Measurements from ENCODE around the gene PRKN.

The PRKN gene

GRCh38 chr6:161996783-161997182 lies 730.8 kb downstream of the PRKN start:
- H3K27ac ChIP-seq (ENCODE audit: extremely low read depth, low read depth, low read length) = no peak overlapping the region
- H3K4me3 ChIP-seq (ENCODE audit: low read depth, low read length) = no peak overlapping the region
- H3K4me1 ChIP-seq (ENCODE audit: control insufficient read depth, insufficient read depth, low read length) = no peaks in the 10 kb centered on the region
- POLR2A ChIA-PET = no interaction called here
- TF ChIP-seq SP7 (tag by site-specific recombination; IDR thresholded peaks at IDR 0.05) = no peak
- no peak for TF ChIP-seq ZBTB48 (tag by site-specific recombination; IDR thresholded peaks at IDR 0.05)
- no peak for TF ChIP-seq ZNF660 (tag by site-specific recombination; IDR thresholded peaks at IDR 0.05)
- TF ChIP-seq ZNF549 (tag by site-specific recombination; IDR thresholded peaks at IDR 0.05) = no peak
- TF ChIP-seq PRDM1 (tag by site-specific recombination; IDR thresholded peaks at IDR 0.05) = no peak
- no peak for TF ChIP-seq ZNF555 (tag by site-specific recombination; conservative IDR thresholded peaks at IDR 0.05)
- TF ChIP-seq HOXC10 (CRISPR knock-in tag; IDR thresholded peaks at IDR 0.05) = no peak
- no peak for TF ChIP-seq PRDM6 (tag by site-specific recombination; IDR thresholded peaks at IDR 0.05)
- no peak for TF ChIP-seq SALL2 (tag by site-specific recombination; IDR thresholded peaks at IDR 0.05; ENCODE audit: borderline replicate concordance)
- TF ChIP-seq KLF10 (tag by site-specific recombination; IDR thresholded peaks at IDR 0.05) = no peak
- no peak for TF ChIP-seq ZNF354C (tag by site-specific recombination; IDR thresholded peaks at IDR 0.05; ENCODE audit: borderline replicate concordance, low read depth)
- no peak for TF ChIP-seq ZBTB1 (tag by site-specific recombination; IDR thresholded peaks at IDR 0.05)
- no peak for TF ChIP-seq ZBTB11 (tag by site-specific recombination; conservative IDR thresholded peaks at IDR 0.05; ENCODE audit: low read depth)
- no peaks in the 10 kb centered on the region for H3K9me3 ChIP-seq (ENCODE audit: control insufficient read depth, insufficient read depth, low read depth, low read length)
- no peaks in the 10 kb centered on the region for H3K36me3 ChIP-seq (ENCODE audit: control insufficient read depth in 2 of 2, insufficient read depth in 1 of 2, low read length in 2 of 2)
- CTCF ChIA-PET = no interaction called here

GRCh38 chr6:161985876-161986423 lies 741.6 kb downstream of the PRKN start:
- CTCF ChIA-PET = interaction anchor here (0.7 to 1.8 kb wide), 4 partner anchors 236 to 567 kb away, joined by 3 to 11 read pairs (median 4); no protein-coding TSS in a partner anchor
- Histone ChIP-seq H3K36me3 (ENCODE audit: control insufficient read depth in 2 of 2, insufficient read depth in 1 of 2, low read length in 2 of 2) (no peaks in the 10 kb centered on the region), H3K9me3 (ENCODE audit: control insufficient read depth, insufficient read depth, low read depth, low read length) (no peaks in the 10 kb centered on the region), H3K27ac (ENCODE audit: extremely low read depth, low read depth, low read length) (no peak overlapping the region), H3K4me3 (ENCODE audit: low read depth, low read length) (no peak overlapping the region), H3K4me1 (ENCODE audit: control insufficient read depth, insufficient read depth, low read length) (no peaks in the 10 kb centered on the region)
- POLR2A ChIA-PET = no interaction called here
- no peak for TF ChIP-seq ZNF513 (tag by site-specific recombination; IDR thresholded peaks at IDR 0.05)
- no peak for TF ChIP-seq SALL2 (tag by site-specific recombination; IDR thresholded peaks at IDR 0.05; ENCODE audit: borderline replicate concordance)
- no peak for TF ChIP-seq GLI2 (tag by site-specific recombination; IDR thresholded peaks at IDR 0.05; ENCODE audit: borderline replicate concordance, low read depth)
- TF ChIP-seq EGR2 (tag by site-specific recombination; IDR thresholded peaks at IDR 0.05; ENCODE audit: low read depth) = no peak
- no peak for TF ChIP-seq ZNF26 (tag by site-specific recombination; IDR thresholded peaks at IDR 0.05)
- no peak for TF ChIP-seq ZNF639 (tag by site-specific recombination; IDR thresholded peaks at IDR 0.05)
- TF ChIP-seq ZFP41 (tag by site-specific recombination; IDR thresholded peaks at IDR 0.05; ENCODE audit: borderline replicate concordance) = no peak
- TF ChIP-seq OSR2 (tag by site-specific recombination; IDR thresholded peaks at IDR 0.05) = no peak
- TF ChIP-seq ZNF132 (tag by site-specific recombination; IDR thresholded peaks at IDR 0.05; ENCODE audit: borderline replicate concordance) = no peak
- no peak for TF ChIP-seq PRDM4 (tag by site-specific recombination; IDR thresholded peaks at IDR 0.05)
- TF ChIP-seq ZNF610 (tag by site-specific recombination; IDR thresholded peaks at IDR 0.05; ENCODE audit: borderline replicate concordance) = no peak
